CD14-positive monocyte (primary cell): ENCODE data around the gene CTSE. TPM values are rescaled to one million over a fixed set of nuclear protein-coding genes. Genes with fewer than 3 reads are reported as not detected.

Experiments used
- DNase-seq, 3 donors: peaks; one replicate each; pipeline ENCODE4 v3.0.0-alpha.2; 2011 to 2022
- H2AFZ ChIP-seq: 2 replicates; pipeline ENCODE4 v1.6.0; 2012; ENCODE audit warnings: mild to moderate bottlenecking, low read depth, low read length, inconsistent platforms; ENCODE audit not compliant: insufficient read depth, poor library complexity, severe bottlenecking
- H3K27ac ChIP-seq, 2 donors: 1 replicate in 1 of 2; 2 replicates in 1 of 2; pipeline ENCODE4 v1.5.1; 2012 to 2013; ENCODE audit warnings: low read length in 2 of 2, control low read depth in 1 of 2, inconsistent platforms in 1 of 2, low read depth in 1 of 2, mild to moderate bottlenecking in 1 of 2
- H3K27me3 ChIP-seq, 2 donors: one replicate each; pipeline versions ENCODE4 v1.6.0 to v1.6.1; 2011 to 2013; ENCODE audit warnings: low read length in 2 of 2; ENCODE audit not compliant: control insufficient read depth in 2 of 2, insufficient read depth in 2 of 2
- H3K36me3 ChIP-seq, 2 donors: replicated peaks in 1 of 2; 1 replicate in 1 of 2; 2 replicates in 1 of 2; pipeline versions ENCODE4 v1.5.1 to v1.6.1; 2012 to 2013; ENCODE audit warnings: low read length in 2 of 2, control low read depth in 1 of 2, inconsistent platforms in 1 of 2, mild to moderate bottlenecking in 1 of 2; ENCODE audit not compliant: insufficient read depth in 2 of 2, control insufficient read depth in 1 of 2
- H3K4me1 ChIP-seq, 2 donors: 1 replicate in 1 of 2; 2 replicates in 1 of 2; pipeline versions ENCODE4 v1.5.1 to v1.6.1; 2012 to 2013; ENCODE audit warnings: low read length in 2 of 2, control low read depth in 1 of 2, inconsistent platforms in 1 of 2, mild to moderate bottlenecking in 1 of 2, moderate library complexity in 1 of 2; ENCODE audit not compliant: insufficient read depth in 2 of 2, control insufficient read depth in 1 of 2
- H3K4me2 ChIP-seq: replicated peaks from 2 replicates; pipeline ENCODE3; 2012; ENCODE audit warnings: low read length, moderate library complexity, mild to moderate bottlenecking; ENCODE audit not compliant: poor library complexity, severe bottlenecking; ENCODE audit errors: extremely low read depth
- H3K4me3 ChIP-seq, 3 experiments: fragments of 200-600 bp in 1 of 3; sonication (generic) in 1 of 3; replicated peaks in 1 of 3; 1 replicate in 2 of 3; 2 replicates in 1 of 3; pipeline ENCODE4 v1.5.1; 2011 to 2013; ENCODE audit warnings: low read length in 3 of 3, mild to moderate bottlenecking in 3 of 3, control low read depth in 2 of 3, low read depth in 2 of 3, inconsistent platforms in 1 of 3, moderate library complexity in 1 of 3
- H3K79me2 ChIP-seq: 2 replicates; pipeline ENCODE4 v1.6.0; 2012; ENCODE audit warnings: mild to moderate bottlenecking, control low read depth, inconsistent platforms, low read length, moderate library complexity; ENCODE audit not compliant: insufficient read depth
- H3K9ac ChIP-seq: 2 replicates; pipeline ENCODE4 v1.6.0; 2017; ENCODE audit warnings: low read length, mild to moderate bottlenecking; ENCODE audit not compliant: insufficient read depth, poor library complexity, severe bottlenecking
- H3K9me3 ChIP-seq, 2 donors: replicated peaks in 1 of 2; 1 replicate in 1 of 2; 2 replicates in 1 of 2; pipeline versions ENCODE4 v1.5.1 to v1.6.1; 2012 to 2013; ENCODE audit warnings: low read length in 2 of 2, control low read depth in 1 of 2; ENCODE audit not compliant: control insufficient read depth in 1 of 2, insufficient read depth in 1 of 2
- H4K20me1 ChIP-seq: 2 replicates; pipeline ENCODE4 v1.6.0; 2012; ENCODE audit warnings: mild to moderate bottlenecking, low read length, control low read depth, moderate library complexity; ENCODE audit not compliant: insufficient read depth
- H3K27ac Mint-ChIP-seq, 7 donors: one replicate each; pipeline ENCODE4 v1.8.0; 2020; ENCODE audit warnings: mild to moderate bottlenecking in 7 of 7, mixed read lengths in 7 of 7, moderate library complexity in 6 of 7, inconsistent platforms in 2 of 7
- H3K27me3 Mint-ChIP-seq, 3 donors: one replicate each; pipeline ENCODE4 v1.8.0; 2021 to 2022; ENCODE audit warnings: low read depth in 3 of 3, mild to moderate bottlenecking in 3 of 3, mixed read lengths in 3 of 3, moderate library complexity in 3 of 3, inconsistent platforms in 1 of 3
- H3K36me3 Mint-ChIP-seq, 2 donors: one replicate each; pipeline ENCODE4 v1.8.0; 2020; ENCODE audit warnings: mixed read lengths in 2 of 2, inconsistent platforms in 1 of 2, mild to moderate bottlenecking in 1 of 2
- H3K4me1 Mint-ChIP-seq: one replicate; pipeline ENCODE4 v1.8.0; 2020; ENCODE audit warnings: mild to moderate bottlenecking, mixed read lengths
- H3K4me3 Mint-ChIP-seq, 2 donors: one replicate each; pipeline ENCODE4 v1.8.0; 2020; ENCODE audit warnings: mild to moderate bottlenecking in 2 of 2, mixed read lengths in 2 of 2, moderate library complexity in 1 of 2
- H3K9me3 Mint-ChIP-seq, 7 donors: one replicate each; pipeline ENCODE4 v1.8.0; 2020 to 2022; ENCODE audit warnings: mixed read lengths in 7 of 7, mild to moderate bottlenecking in 6 of 7, moderate library complexity in 6 of 7, inconsistent platforms in 2 of 7
- CTCF ChIP-seq: fragments of 200-600 bp; IDR thresholded peaks from one replicate; pipeline ENCODE4 v1.8.0; 2022; ENCODE audit warnings: antibody characterized with exemption, mild to moderate bottlenecking
- WGBS: methylation state at CpG from one replicate; pipeline ENCODE4 v1.1.5; 2013; ENCODE audit warnings: missing lambda C conversion rate; ENCODE audit not compliant: insufficient coverage; 5-methylcytosine and 5-hydroxymethylcytosine counted together
- intact Hi-C, 2 donors: fragments of 100-400 bp; cut with micrococcal nuclease; formaldehyde crosslinking; loops; one replicate each; pipeline versions ENCODE4 v1.15.0 to v1.15.1; 2023
- polyA plus RNA-seq, 3 donors: library from polyadenylated mRNA; depleted of rRNA in 1 of 3; unstranded in 2 of 3; stranded (reverse) in 1 of 3; fragments of 300-500 nt in 2 of 3; fragments of >200 nt in 1 of 3; fragmentation: Illumina TruSeq in 2 of 3; gene quantifications; 1 replicate in 2 of 3; 2 replicates in 1 of 3; pipeline ENCODE4 v1.2.3, GENCODE V29; 2012 to 2021

CTSE gene
- polyA plus RNA-seq, 3 donors: not detected

DNA sequence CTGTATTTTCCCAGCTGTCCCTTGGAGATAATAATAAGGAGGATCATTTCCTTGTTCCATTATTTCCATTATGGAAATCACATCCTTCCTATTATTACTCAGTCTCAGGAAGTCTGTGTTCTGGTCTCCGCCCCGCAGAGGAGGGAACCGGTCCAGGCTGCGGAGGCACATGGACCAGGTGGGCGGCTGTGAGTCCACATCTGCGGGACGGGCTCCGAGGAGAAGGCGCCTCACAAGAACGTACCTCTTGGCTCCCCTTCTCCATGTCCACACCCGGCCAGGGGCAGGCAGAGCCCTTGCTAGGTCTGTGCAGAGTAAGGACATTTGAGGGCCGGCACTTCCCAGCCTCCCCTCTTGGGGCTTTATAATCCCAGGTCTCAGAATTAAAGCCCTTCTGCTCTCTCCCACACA is 35.1 kb downstream of the CTSE start:
- H3K9me3 ChIP-seq: no peaks in the 10 kb centered on the region
- 88% methylated on average over 2 of the region's 12 CpGs for WGBS
- Mint-ChIP-seq H3K9me3 (no peaks in the 10 kb centered on the region), H3K4me3 (no peak overlapping the region), H3K27me3 (peaks cover 0 to 5% (median 0%) of the 10 kb centered on the region in 3 donors), H3K36me3 (peaks cover 0 to 13% of the 10 kb centered on the region in 2 donors), H3K27ac (no peak overlapping the region), H3K4me1 (peaks cover 19% of the 10 kb centered on the region)
- H4K20me1 ChIP-seq: no peaks in the 10 kb centered on the region
- DNase-seq: no peak
- no peaks in the 10 kb centered on the region for H3K27me3 ChIP-seq
- no peak overlapping the region for H3K4me3 ChIP-seq
- H2AFZ ChIP-seq: no peak overlapping the region
- H3K36me3 ChIP-seq: no peaks in the 10 kb centered on the region
- no peaks in the 10 kb centered on the region for H3K4me1 ChIP-seq
- H3K4me2 ChIP-seq: no peak overlapping the region
- no peak overlapping the region for H3K9ac ChIP-seq
- no peak for TF ChIP-seq CTCF
- intact Hi-C loops: loop anchor here in 1 of 2 donors (10.0 kb wide), 1 partner anchor 46 kb away; no protein-coding TSS in a partner anchor
- no peak overlapping the region for H3K27ac ChIP-seq
- H3K79me2 ChIP-seq: no peaks in the 10 kb centered on the region

- Mint-ChIP-seq H3K4me3 (no peak overlapping the region), H3K27ac (no peak overlapping the region), H3K27me3 (peaks cover 0 to 3% (median 0%) of the 10 kb centered on the region in 3 donors), H3K9me3 (peaks cover 0 to 2% (median under 1%) of the 10 kb centered on the region in 7 donors), H3K4me1 (peaks cover 19% of the 10 kb centered on the region), H3K36me3 (peaks cover 0 to 9% of the 10 kb centered on the region in 2 donors)
- no peaks in the 10 kb centered on the region for H3K36me3 ChIP-seq
- WGBS: 80% methylated on average over 1 of the region's 2 CpGs
- H3K9me3 ChIP-seq: no peaks in the 10 kb centered on the region
- H3K4me2 ChIP-seq: no peak overlapping the region
- H3K4me3 ChIP-seq: no peak overlapping the region
- no peak for DNase-seq
- no peak for TF ChIP-seq CTCF
- H3K9ac ChIP-seq: no peak overlapping the region
- H3K27ac ChIP-seq: no peak overlapping the region
- H3K79me2 ChIP-seq: no peaks in the 10 kb centered on the region
- no peaks in the 10 kb centered on the region for H3K4me1 ChIP-seq
- H2AFZ ChIP-seq: no peak overlapping the region
- no peaks in the 10 kb centered on the region for H4K20me1 ChIP-seq
- no peaks in the 10 kb centered on the region for H3K27me3 ChIP-seq
- intact Hi-C loops: loop anchor here (2.0 to 10.0 kb wide), 2 partner anchors 48 to 120 kb away; no protein-coding TSS in a partner anchor
Measured at GRCh38 chr1:205986861-205987260, 36.8 kb downstream of the CTSE start.
